Endothelial cell of umbilical vein (primary cell): ENCODE data around the gene DPYSL4. TPM values are rescaled to one million over a fixed set of nuclear protein-coding genes. Genes with fewer than 3 reads are reported as not detected.

ENCODE experiments used
- BruUV-seq: library from RNA; stranded (reverse); fragments of 400-500 nt; replicated peaks from 2 replicates; lab custom pipeline; 2021; lab: Mats Ljungman, UMichigan
- CTCF ChIA-PET: fragments of 300-600, 350-600 bp; sonication (Branson Sonifier 250); formaldehyde crosslinking; loops from one replicate; lab custom pipeline; 2021; ENCODE audit warnings: antibody characterized with exemption, inconsistent platforms; lab: Charles Lee
- POLR2A ChIA-PET: fragments of 300-600, 350-600 bp; sonication (Branson Sonifier 250); formaldehyde crosslinking; loops from one replicate; lab custom pipeline; 2021; ENCODE audit warnings: antibody characterized with exemption, inconsistent platforms; lab: Charles Lee
- DNase-seq: peaks from one replicate; pipeline ENCODE4 v3.0.0-alpha.2; 2011; ENCODE audit warnings: low read depth, low spot score
- FAIRE-seq: peaks from 2 replicates; lab custom pipeline; 2011; peaks lifted over from hg19 to GRCh38; lab: Jason Lieb, UNC
- H2AFZ ChIP-seq: 2 replicates; pipeline ENCODE4 v1.6.0; 2012; ENCODE audit warnings: low read depth, low read length, control low read depth, inconsistent platforms
- H3K27ac ChIP-seq: 2 replicates; pipeline ENCODE4 v1.5.1; 2011; ENCODE audit warnings: low read depth, mild to moderate bottlenecking, control low read depth, low read length, moderate library complexity; ENCODE audit not compliant: insufficient read depth
- H3K27me3 ChIP-seq, 2 experiments: 2 replicates each; pipeline versions ENCODE4 v1.6.0 to v1.6.1; 2011; ENCODE audit warnings: low read length in 2 of 2, mixed read lengths in 1 of 2; ENCODE audit not compliant: control insufficient read depth in 2 of 2, insufficient read depth in 2 of 2
- H3K36me3 ChIP-seq, 2 experiments: 2 replicates in 1 of 2; 3 replicates in 1 of 2; pipeline ENCODE4 v1.5.1; 2011; ENCODE audit warnings: low read length in 2 of 2, mild to moderate bottlenecking in 1 of 2, moderate library complexity in 1 of 2; ENCODE audit not compliant: control insufficient read depth in 2 of 2, insufficient read depth in 2 of 2; ENCODE audit errors: extremely low read depth in 1 of 2
- H3K4me1 ChIP-seq: 3 replicates; pipeline ENCODE4 v1.5.1; 2011; ENCODE audit warnings: mild to moderate bottlenecking, low read length; ENCODE audit not compliant: control insufficient read depth, insufficient read depth; ENCODE audit errors: extremely low read depth
- H3K4me2 ChIP-seq: 2 replicates; pipeline ENCODE4 v1.6.1; 2011; ENCODE audit warnings: low read length, control low read depth, mixed read lengths; ENCODE audit not compliant: insufficient read depth
- H3K4me3 ChIP-seq, 3 experiments: fragments of 200-600 bp in 1 of 3; sonication (generic), shearing (Covaris generic) in 1 of 3; replicated peaks in 1 of 3; 2 replicates each; pipeline ENCODE4 v1.5.1; 2011 to 2016; ENCODE audit warnings: control low read depth in 3 of 3, low read length in 3 of 3, mild to moderate bottlenecking in 2 of 3, inconsistent platforms in 1 of 3, low read depth in 1 of 3, moderate library complexity in 1 of 3; ENCODE audit not compliant: insufficient read depth in 1 of 3
- H3K79me2 ChIP-seq: 2 replicates; pipeline ENCODE4 v1.6.0; 2012; ENCODE audit warnings: low read length, inconsistent platforms; ENCODE audit not compliant: control insufficient read depth, insufficient read depth
- H3K9ac ChIP-seq: replicated peaks from 2 replicates; pipeline ENCODE3; 2011; ENCODE audit warnings: low read length, control low read depth; ENCODE audit not compliant: insufficient read depth; ENCODE audit errors: extremely low read depth
- H3K9me1 ChIP-seq: replicated peaks from 3 replicates; pipeline ENCODE4 v1.6.0; 2011; ENCODE audit warnings: mild to moderate bottlenecking, low read length; ENCODE audit not compliant: control insufficient read depth, insufficient read depth; ENCODE audit errors: extremely low read depth
- H3K9me3 ChIP-seq: replicated peaks from 2 replicates; pipeline ENCODE4 v1.5.1; 2012; ENCODE audit warnings: low read length, inconsistent platforms; ENCODE audit not compliant: control insufficient read depth, insufficient read depth
- H4K20me1 ChIP-seq: replicated peaks from 2 replicates; pipeline ENCODE3; 2011; ENCODE audit warnings: mild to moderate bottlenecking, low read length; ENCODE audit not compliant: control insufficient read depth, insufficient read depth; ENCODE audit errors: extremely low read depth
- EZH2 ChIP-seq: IDR thresholded peaks from 2 replicates; pipeline ENCODE4 v1.6.1; 2012; ENCODE audit warnings: borderline replicate concordance, low read depth, mild to moderate bottlenecking, moderate library complexity, low read length, inconsistent platforms; ENCODE audit not compliant: severe bottlenecking
- FOS ChIP-seq: IDR thresholded peaks from 2 replicates; pipeline ENCODE4 v1.6.1; 2011; ENCODE audit warnings: mild to moderate bottlenecking, low read length, moderate library complexity, borderline replicate concordance; ENCODE audit not compliant: insufficient read depth
- GATA2 ChIP-seq: IDR thresholded peaks from 2 replicates; pipeline ENCODE4 v1.7.0; 2011; ENCODE audit warnings: low read depth, mild to moderate bottlenecking, moderate library complexity, mixed read lengths, low read length; ENCODE audit not compliant: insufficient read length, insufficient read depth
- JUN ChIP-seq: IDR thresholded peaks from 2 replicates; pipeline ENCODE4 v1.6.1; 2011; ENCODE audit warnings: borderline replicate concordance, low read depth; ENCODE audit not compliant: insufficient read length, insufficient read depth
- MYC ChIP-seq: IDR thresholded peaks from one replicate; pipeline ENCODE4 v1.6.1; 2011; ENCODE audit warnings: mild to moderate bottlenecking, low read depth, low read length
- POLR2A ChIP-seq: IDR thresholded peaks from 2 replicates; pipeline ENCODE4 v1.6.1; 2012; ENCODE audit warnings: low read depth, mild to moderate bottlenecking, control low read depth, low read length
- POLR2AphosphoS5 ChIP-seq: IDR thresholded peaks from 2 replicates; pipeline ENCODE4 v1.6.1; 2012; ENCODE audit warnings: low read depth, mild to moderate bottlenecking, control low read depth, low read length, moderate library complexity; ENCODE audit not compliant: insufficient read depth
- dilution Hi-C: fragments of 300-500 bp; cut with MboI; formaldehyde crosslinking; loops from one replicate; pipeline ENCODE4 v1.15.0; 2019; ENCODE audit warnings: low sequenced_read_pairs; ENCODE audit not compliant: extremely low pct_ligation_motif_present
- intact Hi-C: fragments of 100-400 bp; cut with micrococcal nuclease; formaldehyde crosslinking; loops from one replicate; pipeline ENCODE4 v1.10.0; 2022
- polyA plus RNA-seq, 4 experiments: library from polyadenylated mRNA; depleted of rRNA in 3 of 4; stranded (reverse) in 3 of 4; unstranded in 1 of 4; fragments of >200 nt; gene quantifications; 2 replicates each; pipeline versions ENCODE4 v1.2.1 to v1.2.3, GENCODE V29; 2011 to 2012; ENCODE audit warnings: missing spikeins in 1 of 4
- total RNA-seq: library from RNA; stranded (reverse); gene quantifications from 2 replicates; pipeline ENCODE4 v1.2.3, GENCODE V29; 2021
- TF ChIP-seq, protein P1 (sequence below): IDR thresholded peaks from 2 replicates; pipeline ENCODE4 v1.6.1; 2011; ENCODE audit not compliant: insufficient read depth, insufficient read length
- TF ChIP-seq, protein P2 (sequence below), 2 donors: IDR thresholded peaks; 1 replicate in 1 of 2; 2 replicates in 1 of 2; pipeline ENCODE4 v1.5.1; 2011; ENCODE audit warnings: low read length in 2 of 2, mild to moderate bottlenecking in 2 of 2, moderate library complexity in 2 of 2, control low read depth in 1 of 2, inconsistent platforms in 1 of 2, low read depth in 1 of 2; ENCODE audit not compliant: insufficient read depth in 1 of 2; ENCODE audit errors: extremely low read depth in 1 of 2

The DPYSL4 gene
- total and polyA plus RNA-seq, 2 donors (not counting 3 experiments of a cell fraction or from before 2014, with no cell fraction given) = 27.1 to 60.0 TPM

DNA sequence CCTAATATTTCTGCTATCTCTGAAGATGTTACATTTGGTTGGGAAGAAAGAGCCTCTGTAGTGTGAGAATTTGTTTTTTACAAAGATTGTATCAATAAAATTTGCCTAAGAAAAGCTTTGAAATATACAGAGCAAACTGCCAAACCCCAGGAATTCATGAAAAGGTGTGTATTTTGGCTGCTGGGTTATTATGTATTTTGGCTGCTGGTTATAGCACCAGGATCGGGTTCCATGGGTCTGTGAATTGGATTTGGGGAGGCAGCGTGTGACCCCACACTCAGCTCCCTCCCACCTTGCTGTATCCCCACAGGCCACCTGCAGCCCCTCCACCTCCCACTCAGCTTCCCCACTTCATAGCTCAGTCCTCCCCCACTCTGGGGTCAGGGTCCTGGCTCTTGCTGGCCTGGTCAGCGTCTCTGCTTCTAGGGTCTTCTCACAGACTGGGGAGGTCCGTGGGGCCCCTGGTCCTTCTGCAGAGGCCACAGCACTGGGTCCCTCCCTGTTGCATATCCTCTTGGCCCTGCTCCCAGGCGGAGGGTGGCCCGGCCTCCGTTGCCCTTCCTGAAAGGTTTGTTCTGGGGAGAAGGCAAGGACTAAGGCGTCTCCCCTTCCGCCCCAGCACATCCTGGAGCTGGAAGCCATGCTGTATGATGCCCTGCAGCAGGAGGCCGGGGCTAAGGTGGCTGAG is 24.0 kb upstream of the DPYSL4 start:
- Histone ChIP-seq H3K36me3 (no peaks in the 10 kb centered on the region), H3K79me2 (no peaks in the 10 kb centered on the region), H2AFZ (no peak overlapping the region), H3K27ac (no peak overlapping the region), H4K20me1 (no peaks in the 10 kb centered on the region), H3K4me2 (no peak overlapping the region), H3K9me1 (no peaks in the 10 kb centered on the region), H3K9me3 (no peaks in the 10 kb centered on the region), H3K27me3 (no peaks in the 10 kb centered on the region), H3K4me3 (no peak overlapping the region), H3K9ac (no peak overlapping the region), H3K4me1 (no peaks in the 10 kb centered on the region)
- POLR2A ChIA-PET = no interaction called here
- intact Hi-C loops = no loop called here
- BruUV-seq = no TSS peak
- DNase-seq (no peak), FAIRE-seq (no peak)
- TF ChIP-seq POLR2A = no peak
- no peak for TF ChIP-seq EZH2
- TF ChIP-seq JUN = no peak
- no peak for TF ChIP-seq MYC
- CTCF ChIA-PET = no interaction called here
- dilution Hi-C loops = no loop called here

DNA sequence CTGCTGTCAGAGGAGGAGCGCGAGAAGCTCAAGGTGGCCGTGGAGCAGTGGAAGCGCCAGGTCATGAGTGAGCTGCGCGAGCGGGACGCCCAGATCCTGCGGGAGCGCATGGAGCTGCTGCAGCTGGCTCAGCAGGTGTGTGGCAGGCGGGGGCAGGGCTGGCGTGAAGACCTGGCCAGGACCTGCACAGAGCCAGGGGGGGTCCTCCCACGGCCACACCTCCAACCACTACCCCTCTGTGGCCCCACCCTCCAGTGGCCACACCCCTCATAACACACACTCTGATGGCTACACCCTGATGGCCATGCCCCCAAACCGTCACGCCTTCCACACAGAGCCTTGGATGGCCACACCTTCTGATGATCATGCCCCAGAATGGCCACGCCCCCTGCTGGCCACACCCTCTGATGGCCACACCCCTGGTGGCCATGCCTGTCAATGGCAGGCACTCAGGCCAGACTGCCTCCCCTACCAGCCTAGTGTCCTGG is 23.4 kb upstream of the DPYSL4 start:
- ChIA-PET POLR2A (no interaction called here), CTCF (no interaction called here)
- no peaks in the 10 kb centered on the region for H3K27me3 ChIP-seq
- no peak overlapping the region for H2AFZ ChIP-seq
- H3K4me1 ChIP-seq = no peaks in the 10 kb centered on the region
- no peaks in the 10 kb centered on the region for H4K20me1 ChIP-seq
- no peaks in the 10 kb centered on the region for H3K9me1 ChIP-seq
- no peak overlapping the region for H3K9ac ChIP-seq
- H3K79me2 ChIP-seq = no peaks in the 10 kb centered on the region
- no peak for TF ChIP-seq GATA2
- TF ChIP-seq POLR2A = no peak
- TF ChIP-seq POLR2AphosphoS5 = no peak
- no peak for TF ChIP-seq JUN
- TF ChIP-seq FOS = no peak
- TF ChIP-seq, protein P1, sequence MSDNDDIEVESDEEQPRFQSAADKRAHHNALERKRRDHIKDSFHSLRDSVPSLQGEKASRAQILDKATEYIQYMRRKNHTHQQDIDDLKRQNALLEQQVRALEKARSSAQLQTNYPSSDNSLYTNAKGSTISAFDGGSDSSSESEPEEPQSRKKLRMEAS = no peak
- TF ChIP-seq, protein P2, sequence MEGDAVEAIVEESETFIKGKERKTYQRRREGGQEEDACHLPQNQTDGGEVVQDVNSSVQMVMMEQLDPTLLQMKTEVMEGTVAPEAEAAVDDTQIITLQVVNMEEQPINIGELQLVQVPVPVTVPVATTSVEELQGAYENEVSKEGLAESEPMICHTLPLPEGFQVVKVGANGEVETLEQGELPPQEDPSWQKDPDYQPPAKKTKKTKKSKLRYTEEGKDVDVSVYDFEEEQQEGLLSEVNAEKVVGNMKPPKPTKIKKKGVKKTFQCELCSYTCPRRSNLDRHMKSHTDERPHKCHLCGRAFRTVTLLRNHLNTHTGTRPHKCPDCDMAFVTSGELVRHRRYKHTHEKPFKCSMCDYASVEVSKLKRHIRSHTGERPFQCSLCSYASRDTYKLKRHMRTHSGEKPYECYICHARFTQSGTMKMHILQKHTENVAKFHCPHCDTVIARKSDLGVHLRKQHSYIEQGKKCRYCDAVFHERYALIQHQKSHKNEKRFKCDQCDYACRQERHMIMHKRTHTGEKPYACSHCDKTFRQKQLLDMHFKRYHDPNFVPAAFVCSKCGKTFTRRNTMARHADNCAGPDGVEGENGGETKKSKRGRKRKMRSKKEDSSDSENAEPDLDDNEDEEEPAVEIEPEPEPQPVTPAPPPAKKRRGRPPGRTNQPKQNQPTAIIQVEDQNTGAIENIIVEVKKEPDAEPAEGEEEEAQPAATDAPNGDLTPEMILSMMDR (IDR thresholded peaks at IDR 0.05; ENCODE audit: extremely low read depth in 1 of 2, insufficient read depth in 1 of 2, low read depth in 1 of 2, low read length in 2 of 2) = no peak
- TF ChIP-seq MYC = no peak
- no peak for TF ChIP-seq EZH2
- FAIRE-seq (no peak), DNase-seq (no peak)
- no peaks in the 10 kb centered on the region for H3K9me3 ChIP-seq
- dilution Hi-C loops (no loop called here), intact Hi-C loops (no loop called here)
- H3K36me3 ChIP-seq = no peaks in the 10 kb centered on the region
- no TSS peak for BruUV-seq
- H3K4me3 ChIP-seq = no peak overlapping the region
- H3K4me2 ChIP-seq = no peak overlapping the region
- no peak overlapping the region for H3K27ac ChIP-seq
